C1 segment of cervical spinal cord (tissue), 14 donors: ENCODE data around the gene ACAP1.
A peak's percentile ranks its signal among the peaks of the same experiment; 100 is the strongest.

Experiments used
- DNase-seq, 14 donors: peaks; one replicate each; lab custom pipeline; 2025; lab: John Stamatoyannopoulos, UW

The ACAP1 gene

DNA sequence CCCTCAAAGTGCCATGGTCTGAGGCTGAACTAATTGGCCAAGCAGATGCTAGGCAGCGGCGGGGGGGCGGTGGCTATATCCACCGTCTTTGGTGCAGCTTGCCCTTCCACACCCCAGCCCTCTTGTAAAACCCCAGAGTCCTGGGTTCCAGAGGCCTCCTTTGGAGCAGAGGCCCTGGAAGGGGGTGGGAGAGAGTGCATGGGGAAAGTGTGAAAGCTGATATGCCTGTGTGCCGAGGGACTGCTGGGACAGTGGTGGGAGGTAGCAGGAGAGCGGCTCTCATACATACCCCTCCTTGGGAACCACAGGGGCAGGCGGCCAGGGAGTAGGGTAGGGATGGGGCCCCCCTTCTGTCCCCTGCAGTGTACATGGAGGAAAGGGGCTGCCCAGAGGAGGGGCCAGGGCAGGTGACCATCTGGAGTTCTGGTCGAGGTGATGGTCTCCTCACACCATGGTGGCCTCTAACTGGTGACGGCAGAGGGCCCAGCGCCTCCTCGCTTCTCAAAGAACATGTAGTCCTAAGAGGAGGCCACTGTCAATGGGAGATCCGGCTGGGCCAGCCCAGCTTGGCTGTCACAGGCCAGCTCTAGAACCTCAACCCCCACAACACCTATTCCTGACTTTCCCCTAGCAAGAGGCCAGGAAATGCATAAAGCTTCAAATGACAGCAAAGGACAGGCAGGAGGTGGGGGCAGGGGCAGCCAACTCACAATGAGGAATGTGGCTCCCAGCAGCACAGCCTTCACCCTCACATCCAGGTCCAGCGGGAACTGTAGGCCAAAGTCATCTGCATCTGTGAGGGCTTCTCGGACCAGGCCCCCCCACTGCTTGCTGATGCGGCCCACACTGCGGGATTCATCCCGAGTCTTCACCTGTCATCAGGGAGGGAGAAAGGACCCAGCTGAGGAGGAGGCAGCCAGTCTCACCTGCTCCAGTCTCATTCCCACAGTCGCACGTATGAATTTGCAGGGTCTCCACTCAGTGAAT, 53.9 kb downstream of the ACAP1 start:
- no peak for DNase-seq

GRCh38 chr17:7391307-7391706, 55.0 kb downstream of the ACAP1 start:
- DNase-seq, result no peak

GRCh38 chr17:7392696-7393612, 56.6 kb downstream of the ACAP1 start:
- no peak for DNase-seq

DNA sequence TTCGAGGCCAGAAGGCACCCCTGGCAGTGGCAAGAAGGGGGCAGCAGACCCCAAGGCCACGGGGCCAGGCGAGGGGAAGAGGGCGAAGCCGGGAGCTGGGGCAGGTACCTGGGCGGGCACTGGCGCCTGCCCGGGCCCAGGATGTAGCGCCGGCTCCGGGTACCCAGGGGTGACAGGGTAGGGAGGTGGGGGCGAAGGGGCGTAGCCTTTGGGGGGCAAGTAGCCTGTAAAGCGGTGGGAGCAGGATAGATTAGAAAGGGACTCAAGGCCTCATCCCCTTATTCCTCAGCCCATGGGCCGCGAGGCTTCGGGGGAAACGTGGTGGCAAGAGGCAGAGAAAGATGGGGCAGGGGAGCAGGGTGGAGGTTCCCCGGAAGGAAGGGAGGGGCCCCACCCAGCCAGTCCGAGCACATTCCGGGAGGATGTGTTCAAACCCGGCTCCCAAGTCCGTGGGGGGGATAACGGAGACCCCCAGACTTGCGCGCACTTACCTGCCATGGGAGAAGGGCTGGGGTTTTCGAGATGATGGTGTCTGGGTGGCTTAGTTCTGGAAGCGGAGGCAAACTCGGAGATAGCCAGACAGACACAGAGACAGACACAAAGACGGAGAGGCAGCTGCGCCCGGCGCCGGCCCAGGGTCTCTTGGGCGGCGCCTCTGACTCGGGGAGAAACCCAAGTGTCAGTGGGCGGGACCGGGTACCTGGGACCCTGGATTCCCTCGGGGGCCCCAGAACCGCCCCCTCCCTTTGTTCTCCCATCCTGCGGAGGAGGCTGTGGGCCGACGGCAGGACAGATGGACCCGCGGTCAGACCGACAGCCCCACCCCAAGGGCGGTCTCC, 57.5 kb downstream of the ACAP1 start:
- DNase-seq, result no peak

- DNase-seq, result peak in 13 of 14 donors; percentile 62 to 93 (median 79)
These were observed 58.3 kb downstream of the ACAP1 start, which contains the start of gene PLSCR3 for GRCh38 chr17:7394452-7395191. Gene PLSCR3, minus strand, starts transcription at chr17:7394525. Its CDS starts 415 bp downstream, at chr17:7394110.

- no peak for DNase-seq
These were observed 59.8 kb downstream of the ACAP1 start for GRCh38 chr17:7396147-7396546.

DNA sequence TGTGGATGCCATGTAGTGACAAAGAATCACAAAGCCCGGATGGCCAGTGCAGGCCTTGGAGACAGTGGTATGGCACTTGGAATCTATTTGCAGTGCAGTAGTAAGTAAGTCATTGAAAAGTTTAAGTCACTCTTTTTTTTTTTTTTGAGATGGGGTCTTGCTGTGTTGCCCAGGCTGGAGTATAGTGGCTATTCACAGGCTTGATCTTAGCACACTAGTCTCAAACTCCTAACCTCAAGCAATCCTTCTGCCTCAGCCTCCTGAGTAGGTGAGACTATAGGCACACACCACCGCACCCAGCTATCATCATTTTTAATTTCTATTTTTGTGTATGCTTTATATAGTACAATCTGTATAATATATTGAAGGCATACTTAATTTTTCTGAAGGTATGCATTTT, 62.3 kb downstream of the ACAP1 start:
- DNase-seq, result no peak
